Epidermal melanocyte (primary cell): Measurements from ENCODE around the gene IQCB1.
"Not testable (repeated sequence)": the region's sequence is repeated elsewhere in the genome, so short reads cannot be mapped to it uniquely, and the experiment has no call there.

Source experiments
- DNase-seq: peaks from one replicate; pipeline ENCODE4 v3.0.0; 2011; ENCODE audit warnings: low spot score; ENCODE audit not compliant: insufficient read length

The IQCB1 gene

DNA sequence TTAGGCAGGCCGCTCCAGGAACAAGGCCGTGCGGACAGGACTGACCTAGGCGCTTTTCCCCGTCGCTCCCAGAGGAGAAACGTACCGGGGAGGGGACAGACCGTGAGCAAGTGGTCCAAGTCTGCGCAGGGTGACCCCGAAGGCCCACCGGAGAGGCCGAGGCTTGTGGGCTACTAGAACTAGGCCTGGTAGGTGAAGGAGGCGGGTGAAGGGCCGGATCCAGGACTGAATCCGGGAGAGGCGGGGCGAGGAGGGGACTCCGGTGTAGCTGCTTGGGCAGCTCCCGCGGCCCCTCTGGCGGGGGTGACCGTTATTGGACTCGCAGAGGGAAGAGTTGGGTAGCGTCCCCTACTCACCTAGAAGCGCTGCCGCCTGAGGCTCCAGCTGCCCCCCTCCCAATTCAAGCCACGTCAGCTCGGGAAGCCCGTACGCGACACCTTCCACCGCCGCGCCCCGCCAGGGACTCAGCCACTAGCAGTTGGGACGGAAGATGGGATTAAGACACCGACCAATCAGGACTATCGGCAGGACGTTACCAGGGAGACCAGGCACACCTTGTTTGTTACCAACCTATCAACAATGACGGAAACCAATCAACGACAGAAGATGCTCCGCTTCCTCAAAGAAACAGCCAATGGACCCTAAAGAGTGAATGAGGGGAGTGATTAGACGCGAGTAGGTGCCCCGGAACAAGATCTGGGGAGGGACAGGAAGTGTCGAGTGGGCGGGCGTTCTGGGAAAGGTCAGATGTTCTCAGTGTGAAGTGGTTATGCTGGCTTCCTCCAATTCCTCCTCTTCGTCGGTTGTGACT is 85.4 kb downstream of the IQCB1 start, which contains the start of gene GOLGB1:
TSS of gene GOLGB1 (minus strand) at position 466 of the 811 bp plus-strand sequence. CDS start 18,770 bp downstream, outside the sequence.
- DNase-seq, result peak; percentile 98

DNA sequence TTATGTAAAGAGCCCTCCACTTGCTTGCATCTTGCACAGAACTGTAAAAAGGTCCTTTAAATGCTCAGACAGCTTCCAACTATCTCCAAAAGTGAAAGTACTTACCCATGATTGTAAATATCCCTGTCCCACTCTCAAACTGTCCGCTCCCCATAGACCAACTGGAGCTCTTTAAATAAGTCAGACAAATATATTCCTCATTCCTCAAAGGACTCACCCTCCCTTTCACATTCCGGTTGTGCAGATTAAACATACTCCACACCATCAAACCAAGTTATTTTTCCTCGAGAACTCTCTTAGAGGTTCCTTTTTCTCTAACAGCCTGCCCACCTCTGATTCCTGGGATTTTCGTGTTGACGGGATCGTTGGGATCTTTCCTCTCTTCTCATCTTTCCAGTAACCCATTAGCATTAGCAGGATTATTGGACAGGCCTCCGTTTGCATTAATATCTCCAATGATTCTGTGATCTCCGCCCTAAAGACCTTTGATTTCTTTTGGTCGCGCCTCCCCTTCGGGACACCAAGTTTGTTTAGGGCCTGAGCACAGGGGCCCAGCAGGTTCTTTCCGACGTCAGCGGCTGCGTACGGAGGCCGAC is 86.1 kb downstream of the IQCB1 start:
- no peak for DNase-seq

DNA sequence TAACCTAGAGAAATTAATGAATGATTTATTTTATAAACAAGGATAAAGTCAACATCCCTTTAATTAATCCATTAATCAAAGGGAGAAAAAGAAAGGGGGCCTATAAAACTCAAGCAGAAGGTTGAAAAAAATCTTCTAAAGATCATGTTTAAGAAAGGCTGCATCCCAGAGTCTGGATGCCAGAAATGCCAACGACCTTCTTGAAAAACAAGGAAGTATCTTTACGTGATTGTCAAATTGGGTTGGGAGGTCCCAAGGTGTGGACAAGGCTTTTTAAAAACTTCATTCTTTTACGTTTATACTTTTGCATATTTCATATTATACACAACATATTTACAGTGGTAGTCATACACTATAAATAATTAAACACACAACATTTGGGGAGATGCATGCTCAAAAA is 86.9 kb downstream of the IQCB1 start:
- no peak for DNase-seq

DNA sequence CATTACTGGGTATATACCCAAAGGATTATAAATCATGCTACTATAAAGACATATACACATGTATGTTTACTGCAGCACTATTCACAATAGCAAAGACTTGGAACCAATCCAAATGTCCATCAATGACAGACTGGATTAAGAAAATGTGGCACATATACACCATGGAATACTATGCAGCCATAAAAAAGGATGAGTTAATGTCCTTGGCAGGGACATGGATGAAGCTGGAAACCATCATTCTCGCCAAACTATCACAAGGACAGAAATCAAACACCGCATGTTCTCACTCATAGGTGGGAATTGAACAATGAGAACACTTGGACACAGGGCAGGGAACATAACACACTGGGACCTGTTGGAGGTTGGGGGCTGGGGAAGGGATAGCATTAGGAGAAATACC is 91.8 kb downstream of the IQCB1 start:
- DNase-seq, result not testable (repeated sequence)

GRCh38 chr3:121740896-121741295 is 94.0 kb downstream of the IQCB1 start:
- no peak for DNase-seq

DNA sequence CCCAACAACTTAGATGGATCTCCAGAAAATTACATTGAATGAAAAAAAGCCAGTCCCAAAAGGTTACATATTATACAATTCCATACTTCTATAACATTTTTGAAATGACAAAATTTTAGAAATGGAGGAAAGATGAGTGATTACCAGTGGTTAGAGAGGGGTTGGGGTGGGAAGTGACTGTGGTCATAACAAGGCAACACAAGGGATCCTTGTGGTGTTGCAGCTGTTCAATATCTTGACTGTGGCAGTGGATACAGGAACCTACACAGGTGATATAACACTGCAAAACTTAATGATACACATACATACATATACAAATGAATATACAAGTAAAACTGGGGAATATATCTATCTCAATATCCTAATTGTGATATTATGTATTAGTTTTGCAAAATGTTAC is 95.0 kb downstream of the IQCB1 start:
- DNase-seq, result no peak

GRCh38 chr3:121737644-121738043 is 97.2 kb downstream of the IQCB1 start:
- no peak for DNase-seq

GRCh38 chr3:121736112-121736511 is 98.7 kb downstream of the IQCB1 start:
- DNase-seq, result no peak

GRCh38 chr3:121735047-121735696 is 99.7 kb downstream of the IQCB1 start:
- DNase-seq, result no peak

- no peak for DNase-seq
Observed at GRCh38 chr3:121730940-121731687, 103.7 kb downstream of the IQCB1 start.

DNA sequence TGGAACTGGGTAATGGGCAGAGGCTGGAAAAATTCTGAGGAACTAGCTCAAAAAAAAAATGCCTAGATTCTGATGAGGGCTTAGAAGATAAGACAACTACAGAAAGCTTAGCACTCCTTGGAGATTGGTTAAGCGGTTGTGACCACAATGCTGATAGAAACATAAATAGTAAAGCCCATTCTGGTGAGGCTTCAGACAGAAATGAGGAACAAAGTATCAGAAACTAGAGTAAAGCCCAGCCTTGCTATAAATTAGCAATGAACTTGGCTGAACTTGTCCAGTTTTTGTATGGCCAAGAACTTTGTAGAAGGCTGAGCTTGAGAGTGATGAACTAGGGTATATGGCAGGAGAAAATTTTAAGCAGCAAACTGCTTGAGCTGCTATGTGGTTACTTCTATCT is 110.7 kb downstream of the IQCB1 start:
- no peak for DNase-seq

- no peak for DNase-seq
Observed at GRCh38 chr3:121723485-121723884, 111.4 kb downstream of the IQCB1 start.

- DNase-seq, result no peak
Observed at GRCh38 chr3:121722411-121722810, 112.4 kb downstream of the IQCB1 start.

DNA sequence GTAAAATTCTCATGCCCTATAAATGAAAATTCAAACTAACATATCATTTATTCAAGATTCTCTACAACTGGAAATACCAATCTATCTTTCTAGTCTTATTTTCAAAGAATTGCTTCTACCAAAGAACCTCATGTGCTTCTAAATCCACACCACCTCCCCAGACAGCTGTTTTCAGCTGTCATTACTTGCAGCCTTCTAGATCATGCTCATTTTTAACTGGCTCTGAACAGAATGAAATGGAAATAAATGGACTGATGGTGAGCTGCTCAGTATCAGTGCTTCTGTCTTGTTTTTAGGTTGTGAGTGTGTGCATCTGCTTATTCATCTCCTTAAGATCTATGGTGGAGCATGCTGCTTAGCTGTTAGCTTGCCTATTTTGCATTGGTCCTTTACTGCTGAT is 114.7 kb downstream of the IQCB1 start:
- no peak for DNase-seq
